ENCODE measurements around the gene USP4.
"Not testable (repeated sequence)": the region's sequence is repeated elsewhere in the genome, so short reads cannot be mapped to it uniquely, and the experiment has no call there.

DNA sequence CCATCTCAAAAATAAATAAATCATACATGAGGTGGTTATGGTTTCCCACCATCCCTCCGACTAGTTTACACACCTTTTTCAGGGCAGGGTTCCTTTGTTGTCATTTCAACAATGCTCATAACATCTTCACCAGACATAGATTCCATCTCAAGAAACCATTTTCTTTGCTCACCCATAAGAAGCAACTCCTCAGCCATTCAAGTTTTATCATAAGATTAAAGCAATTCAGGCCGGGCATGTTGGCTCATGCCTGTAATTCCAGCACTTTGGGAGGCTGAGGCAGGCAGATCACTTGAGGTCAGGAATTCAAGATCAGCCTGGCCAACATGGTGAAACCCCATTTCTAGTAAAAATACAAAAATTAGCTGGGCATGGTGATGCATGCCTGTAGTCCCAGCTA lies 11.5 kb downstream of the USP4 start:
- TF ChIP-seq EZH2 (IDR thresholded peaks at IDR 0.05; ENCODE audit: borderline replicate concordance, low read length), result not testable (repeated sequence)
- TF ChIP-seq, protein P1, sequence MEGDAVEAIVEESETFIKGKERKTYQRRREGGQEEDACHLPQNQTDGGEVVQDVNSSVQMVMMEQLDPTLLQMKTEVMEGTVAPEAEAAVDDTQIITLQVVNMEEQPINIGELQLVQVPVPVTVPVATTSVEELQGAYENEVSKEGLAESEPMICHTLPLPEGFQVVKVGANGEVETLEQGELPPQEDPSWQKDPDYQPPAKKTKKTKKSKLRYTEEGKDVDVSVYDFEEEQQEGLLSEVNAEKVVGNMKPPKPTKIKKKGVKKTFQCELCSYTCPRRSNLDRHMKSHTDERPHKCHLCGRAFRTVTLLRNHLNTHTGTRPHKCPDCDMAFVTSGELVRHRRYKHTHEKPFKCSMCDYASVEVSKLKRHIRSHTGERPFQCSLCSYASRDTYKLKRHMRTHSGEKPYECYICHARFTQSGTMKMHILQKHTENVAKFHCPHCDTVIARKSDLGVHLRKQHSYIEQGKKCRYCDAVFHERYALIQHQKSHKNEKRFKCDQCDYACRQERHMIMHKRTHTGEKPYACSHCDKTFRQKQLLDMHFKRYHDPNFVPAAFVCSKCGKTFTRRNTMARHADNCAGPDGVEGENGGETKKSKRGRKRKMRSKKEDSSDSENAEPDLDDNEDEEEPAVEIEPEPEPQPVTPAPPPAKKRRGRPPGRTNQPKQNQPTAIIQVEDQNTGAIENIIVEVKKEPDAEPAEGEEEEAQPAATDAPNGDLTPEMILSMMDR (IDR thresholded peaks at IDR 0.05; ENCODE audit: low read length), result not testable (repeated sequence)
